ENCODE data around the gene RNF7. TPM values are rescaled to one million over a fixed set of nuclear protein-coding genes. Genes with fewer than 3 reads are reported as not detected.
A peak's percentile ranks its signal among the peaks of the same experiment; 100 is the strongest.

The RNF7 gene
- 108 and 113 TPM in 2 replicates for total RNA-seq (2021; fragmentation: NEBNext Ultra II Directional; extraction: Animal tissue kit (Norgen Biotek cat#: 25700))
- polyA plus RNA-seq (2011; rRNA removed) = 59.5 and 78.4 TPM in 2 replicates
- 107 TPM for polyA plus RNA-seq (2011; cell fraction: cytosol; rRNA removed)
- polyA plus RNA-seq (2011; cell fraction: nucleus; rRNA removed) = 17.3 TPM
- polyA plus RNA-seq (2012, experiment 1 of 2) = 85.1 to 135 TPM (median 91.4 TPM) in 4 replicates
- polyA plus RNA-seq (2012, experiment 2 of 2) = 90.6 TPM
- polyA plus RNA-seq (2013, experiment 1 of 2) = 105 TPM
- polyA plus RNA-seq (2013, experiment 2 of 2) = 107 TPM
- 25.4 and 26.4 TPM in 2 replicates for polyA minus RNA-seq (2011; rRNA and poly(A)+ RNA removed)
- polyA minus RNA-seq (2011; cell fraction: cytosol; rRNA and poly(A)+ RNA removed) = 31.1 TPM
- 15.2 TPM for polyA minus RNA-seq (2011; cell fraction: nucleus; rRNA and poly(A)+ RNA removed)
- long read RNA-seq, experiment 1, transcript RNF7-201 (3 exons, 2,763 nt) = major isoform, 98 of 133 reads
- long read RNA-seq, experiment 1, partial matches to known transcripts = 18 of 133 reads
- long read RNA-seq, experiment 1, other reads (novel, unspliced or antisense) = 4 of 133 reads
- long read RNA-seq, experiment 2, transcript RNF7-202 (3 exons, 805 nt) = minor isoform, 20 of 174 reads
- long read RNA-seq, experiment 2, transcript RNF7-201 (3 exons, 2,763 nt) = major isoform, 148 of 174 reads
- long read RNA-seq, experiment 2, partial matches to known transcripts = 0 of 174 reads
- long read RNA-seq, experiment 2, other reads (novel, unspliced or antisense) = 1 of 174 reads

- DNase-seq (ENCODE audit: low read depth in 1 of 2, low spot score in 2 of 2) (peak; percentile 90 to 97), FAIRE-seq (no peak)
- peak within 1 kb of the TSS; percentile 94 to 98 (median 96) for H3K9ac ChIP-seq (replicated peaks in 1 of 4; ENCODE audit: extremely low read depth in 1 of 4, low read depth in 3 of 4, low read length in 3 of 4)
- H3K27me3 ChIP-seq (replicated peaks in 1 of 4; ENCODE audit: control insufficient read depth in 3 of 4, extremely low read depth in 1 of 4, insufficient read depth in 3 of 4, low read length in 3 of 4) = peaks cover 0 to 2% (median 0%) of the 10 kb centered on the region in 4 experiments; a peak in 1 of 7 replicates
- peak within 1 kb of the TSS; percentile 94 for H4K91ac ChIP-seq (replicated peaks; ENCODE audit: insufficient read length, low read length)
- peak within 1 kb of the TSS; percentile 68 for H2BK120ac ChIP-seq (replicated peaks; ENCODE audit: low read depth, low read length)
- H4K8ac ChIP-seq (ENCODE audit: extremely low read depth, insufficient read depth, low read length) = peak within 1 kb of the TSS; percentile 98
- 0 out of 2 replicates have a peak within 1 kb of the TSS, but pooled peaks have one; percentile 75 for H2BK15ac ChIP-seq (ENCODE audit: low read length)
- peak within 1 kb of the TSS; percentile 93 for H3K27ac ChIP-seq (ENCODE audit: low read depth, low read length)
- H2AFZ ChIP-seq (ENCODE audit: low read length) = peak within 1 kb of the TSS; percentile 90
- no peaks in the 10 kb centered on the region for H3K79me1 ChIP-seq (ENCODE audit: low read depth, low read length)
- H3K4ac ChIP-seq (replicated peaks; ENCODE audit: insufficient read length, low read depth, low read length) = no peak within 1 kb of the TSS
- ChIA-PET CTCF (ENCODE audit: partially characterized antibody) (interaction anchor here (0.7 to 2.8 kb wide), 24 partner anchors 11 to 202 kb away, joined by 3 to 14 read pairs (median 4); partner anchors contain the start of genes ATP1B3 and GRK7), POLR2A (ENCODE audit: partially characterized antibody) (interaction anchor here (0.9 to 2.1 kb wide), 7 partner anchors 12 to 143 kb away, joined by 3 to 7 read pairs (median 4); no protein-coding TSS in a partner anchor)
- H3K56ac ChIP-seq (replicated peaks; ENCODE audit: insufficient read length, low read depth, low read length) = peak within 1 kb of the TSS; percentile 52
- H3K4me3 ChIP-seq (ENCODE audit: extremely low read depth in 1 of 4, insufficient read depth in 2 of 4, low read depth in 3 of 4, low read length in 4 of 4) = peak within 1 kb of the TSS; percentile 79 to 97 (median 92)
- H3K14ac ChIP-seq (ENCODE audit: insufficient read length) = no peak within 1 kb of the TSS
- WGBS, 2 experiments (ENCODE audit: extremely low coverage in 1 of 2, insufficient coverage in 1 of 2, insufficient read length in 1 of 2, insufficient replicate concordance in 2 of 2, low coverage in 1 of 2, low lambda C conversion rate in 2 of 2, missing lambda C conversion rate in 1 of 2) = 1% methylated on average over 46 of the region's 81 CpGs; no CpG with 5 or more reads in 1 of the 2 experiments
- H3K23me2 ChIP-seq (ENCODE audit: low read depth, low read length) = peaks cover 4% of the 10 kb centered on the region
- H2AK5ac ChIP-seq (ENCODE audit: low read depth, low read length) = peak within 1 kb of the TSS; percentile 48; the same call in 1 of the 2 replicates
- H4K5ac ChIP-seq (ENCODE audit: insufficient read length, low read depth, low read length) = peak within 1 kb of the TSS; percentile 99
- H3K23ac ChIP-seq (ENCODE audit: insufficient read length) = no peak within 1 kb of the TSS
- peaks cover 0 to 8% (median under 1%) of the 10 kb centered on the region in 4 experiments; a peak in 2 of 8 replicates for H3K36me3 ChIP-seq (ENCODE audit: control insufficient read depth in 2 of 4, insufficient read depth in 4 of 4, low read length in 3 of 4)
- peak within 1 kb of the TSS; percentile 98 for H2BK5ac ChIP-seq (ENCODE audit: low read depth, low read length)
- peaks cover 3 to 45% of the 10 kb centered on the region in 2 experiments for H3K79me2 ChIP-seq (ENCODE audit: control insufficient read depth in 1 of 2, insufficient read depth in 2 of 2, low read length in 2 of 2)
- H3K4me1 ChIP-seq (replicated peaks in 1 of 4; ENCODE audit: control insufficient read depth in 3 of 4, insufficient read depth in 4 of 4, low read length in 3 of 4) = peaks cover 0 to 5% (median 0%) of the 10 kb centered on the region in 4 experiments; a peak in 2 of 7 replicates
- peaks cover 2 to 5% of the 10 kb centered on the region in 2 experiments for H4K20me1 ChIP-seq (replicated peaks in 1 of 2; ENCODE audit: control insufficient read depth in 1 of 2, insufficient read depth in 2 of 2, low read length in 2 of 2)
- peak within 1 kb of the TSS; percentile 99 for H3K18ac ChIP-seq (ENCODE audit: extremely low read depth, low read length)
- H2BK20ac ChIP-seq (ENCODE audit: low read length) = no peak within 1 kb of the TSS
- no peaks in the 10 kb centered on the region for H3K9me3 ChIP-seq (ENCODE audit: insufficient read depth in 2 of 2, low read depth in 1 of 2, low read length in 1 of 2)
- H3K4me2 ChIP-seq (ENCODE audit: insufficient read depth in 1 of 2, low read depth in 2 of 2, low read length in 2 of 2) = peak within 1 kb of the TSS; percentile 74 to 76
- peak within 1 kb of the TSS; percentile 85 for H2BK12ac ChIP-seq (ENCODE audit: low read depth, low read length)
- TF ChIP-seq TBP (IDR thresholded peaks at IDR 0.05; ENCODE audit: low read depth, low read length) = peak; percentile 72
- no peak for TF ChIP-seq CBX8 (IDR thresholded peaks at IDR 0.05; ENCODE audit: borderline replicate concordance, low read depth, low read length)
- peak; percentile 31; the same call in 1 of the 2 replicates for TF ChIP-seq USF2 (IDR thresholded peaks at IDR 0.05; ENCODE audit: low read length)
- no peak for TF ChIP-seq BACH1 (IDR thresholded peaks at IDR 0.05; ENCODE audit: low read length)
- peak; percentile 91 for TF ChIP-seq ASH2L (IDR thresholded peaks at IDR 0.05; ENCODE audit: low read length)
- TF ChIP-seq ZNF274 (IDR thresholded peaks at IDR 0.05; ENCODE audit: borderline replicate concordance, extremely low read depth, low read length) = no peak
Measured at GRCh38 chr3:141738022-141738890, at the start of gene RNF7. RNF7 (plus strand) TSS chr3:141738298; CDS start chr3:141738342, 44 bp downstream.
